HG03575 (cell line): ENCODE results near the gene UGCG.
"Not testable (repeated sequence)": the region's sequence is repeated elsewhere in the genome, so short reads cannot be mapped to it uniquely, and the experiment has no call there.

Experiments used
- ATAC-seq: cut with Tn5 transposase; IDR thresholded peaks from one replicate; pipeline ENCODE4 v1.9.1; 2021; ENCODE audit not compliant: unreplicated experiment, insufficient number of reproducible peaks, low FRiP score; ENCODE audit errors: extremely low read depth

UGCG gene

DNA sequence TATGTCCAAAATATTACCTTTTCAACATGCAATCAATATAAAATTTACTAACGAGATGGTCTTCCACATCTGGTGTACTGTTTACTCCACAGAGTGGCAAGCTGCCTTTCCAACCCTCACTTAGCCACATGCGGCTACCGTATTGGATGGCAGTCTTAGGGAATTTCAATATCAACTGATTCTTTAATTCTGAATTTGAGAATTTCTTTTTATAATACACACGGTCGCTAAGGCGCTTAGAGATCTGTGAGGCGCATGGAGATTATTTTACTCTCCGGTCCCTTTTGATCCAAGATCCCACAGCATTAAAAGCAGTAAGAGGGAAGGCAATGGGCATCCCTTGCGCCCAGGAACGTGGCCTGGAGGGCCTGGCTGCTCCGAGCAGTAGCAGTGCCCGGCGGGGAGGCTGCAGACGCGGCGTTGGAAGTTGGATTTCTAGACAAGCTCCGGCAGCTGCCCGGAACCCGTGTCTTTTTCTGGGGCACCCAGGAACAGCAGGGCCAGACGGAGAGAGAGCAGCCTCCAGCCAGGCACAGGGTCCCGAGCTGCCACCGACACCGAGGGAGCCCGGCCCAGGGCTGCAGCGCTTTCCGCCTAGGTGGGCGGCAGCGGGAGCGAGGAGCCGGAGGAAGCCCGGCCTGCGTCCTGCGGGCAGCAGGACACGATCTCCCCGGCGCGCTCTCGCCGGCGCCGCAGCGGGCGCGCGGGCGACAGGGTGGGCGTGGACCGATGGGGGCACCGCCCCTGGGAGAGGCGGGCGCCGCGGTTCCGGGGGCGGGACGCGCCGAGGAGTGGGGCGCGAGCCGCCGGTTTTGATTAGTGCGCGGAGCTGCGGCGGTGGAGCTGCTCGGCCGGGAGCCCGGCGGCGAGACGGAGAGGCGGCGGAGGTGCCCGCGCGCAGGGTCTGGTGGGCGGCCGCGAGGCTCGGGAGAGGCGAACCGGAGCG is at the start of gene UGCG:
UGCG (plus strand) TSS at position 819 of the 946 bp plus-strand sequence. CDS start 402 bp downstream, outside the sequence.
- peak; percentile 32 for ATAC-seq

DNA sequence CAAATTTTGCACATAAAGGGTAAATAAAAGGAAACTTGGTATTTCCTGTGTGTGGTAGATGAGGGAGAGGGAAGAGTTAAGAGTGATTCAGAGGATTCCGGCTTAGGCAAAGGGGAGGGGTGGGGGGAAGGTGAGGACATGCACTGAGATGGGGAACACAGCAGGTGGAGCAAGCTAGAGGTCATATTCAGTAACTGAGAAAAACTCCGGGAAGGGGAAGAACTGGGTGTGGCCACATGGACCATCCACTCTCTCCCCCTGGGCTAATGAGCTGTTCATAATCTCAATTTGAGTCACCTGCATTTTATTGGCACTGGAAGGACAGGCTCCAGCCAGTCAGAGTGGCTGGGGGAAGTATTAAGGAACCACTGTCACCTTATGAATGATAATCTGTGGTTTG is 45.1 kb upstream of the UGCG start:
- ATAC-seq: no peak

DNA sequence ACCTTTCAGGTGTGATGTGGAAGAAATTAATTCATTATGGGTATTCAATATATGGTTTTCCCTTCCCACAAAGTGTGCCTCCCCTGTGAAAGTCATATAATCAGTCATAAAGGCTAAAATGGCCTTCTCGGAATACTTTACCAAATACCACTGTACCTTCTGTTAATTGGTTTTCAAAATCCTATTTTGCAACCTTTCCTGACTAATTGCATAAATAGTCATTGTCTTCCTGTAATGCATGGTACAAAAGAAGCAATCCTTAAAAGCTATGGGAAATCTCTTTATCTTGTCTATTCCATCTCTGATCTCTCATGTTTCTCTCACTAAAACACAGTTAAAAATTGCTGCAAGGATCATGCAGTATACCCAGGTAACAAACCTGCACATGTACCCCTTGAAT is 44.3 kb upstream of the UGCG start:
- ATAC-seq: no peak

DNA sequence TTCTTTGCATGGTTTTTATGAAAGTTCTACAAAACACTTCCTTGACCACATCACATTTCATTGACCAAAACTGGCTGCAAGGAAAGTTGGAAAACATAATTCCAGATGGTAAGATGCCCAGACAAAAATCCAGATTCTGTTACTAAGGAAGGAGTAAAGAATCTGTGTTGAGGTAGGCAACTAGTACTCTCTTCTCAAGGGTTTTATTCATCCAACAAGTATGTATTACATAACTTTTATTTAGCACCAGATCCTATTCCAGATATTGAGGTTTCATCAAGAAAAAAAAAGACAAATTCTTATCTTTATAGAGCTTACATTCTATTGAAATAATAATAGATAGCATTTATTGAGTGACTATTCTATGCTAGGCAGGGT is 43.2 kb upstream of the UGCG start:
- ATAC-seq: no peak

DNA sequence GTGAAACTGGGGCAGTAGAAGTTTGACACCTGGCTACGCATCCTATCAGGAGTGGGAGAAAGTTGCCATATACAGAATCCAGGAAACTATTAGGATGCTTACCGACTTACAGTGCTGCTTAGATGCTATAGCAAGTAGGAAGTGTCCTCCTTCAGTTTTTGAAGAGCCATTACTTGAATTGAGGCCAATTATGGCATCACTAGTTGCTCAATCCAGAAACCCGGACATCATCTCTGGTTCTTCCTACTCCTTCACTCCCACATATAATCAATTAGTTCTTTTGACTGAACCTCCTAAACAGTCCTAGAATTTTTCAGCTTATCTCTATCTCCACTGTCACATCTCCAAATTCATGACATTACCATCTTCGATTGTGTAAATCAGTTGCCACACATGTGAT is 41.8 kb upstream of the UGCG start:
- no peak for ATAC-seq

DNA sequence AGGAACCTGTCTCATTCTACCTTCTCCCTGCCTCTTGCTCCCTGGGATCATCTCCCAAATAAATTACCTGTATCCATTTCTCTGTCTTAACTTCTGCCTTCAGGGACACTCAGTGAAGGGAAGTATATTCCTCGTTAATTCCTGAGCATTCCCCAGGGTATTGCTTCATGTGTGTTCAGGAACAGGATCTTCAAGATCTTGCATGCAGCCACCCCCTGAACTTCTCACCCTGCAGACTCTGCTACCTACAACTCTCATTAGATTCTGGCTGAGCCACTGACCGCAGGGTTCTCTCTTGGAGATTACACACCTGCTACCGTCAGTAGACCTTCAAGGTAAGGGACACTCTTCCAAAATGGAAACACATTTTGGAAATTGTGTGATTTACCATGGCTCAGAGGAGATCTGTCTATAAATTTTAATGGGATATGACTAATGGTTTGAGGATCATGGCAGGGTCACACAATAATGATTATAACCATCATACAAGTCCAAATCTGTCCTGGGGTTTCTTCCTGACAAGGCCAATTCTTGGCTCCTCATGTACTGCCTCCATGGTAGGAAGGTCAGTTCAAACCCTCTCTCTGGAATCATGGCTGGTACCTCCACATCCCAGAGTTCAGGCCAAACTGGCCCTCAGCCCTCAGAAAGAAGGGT is 38.9 kb upstream of the UGCG start:
- ATAC-seq: no peak

DNA sequence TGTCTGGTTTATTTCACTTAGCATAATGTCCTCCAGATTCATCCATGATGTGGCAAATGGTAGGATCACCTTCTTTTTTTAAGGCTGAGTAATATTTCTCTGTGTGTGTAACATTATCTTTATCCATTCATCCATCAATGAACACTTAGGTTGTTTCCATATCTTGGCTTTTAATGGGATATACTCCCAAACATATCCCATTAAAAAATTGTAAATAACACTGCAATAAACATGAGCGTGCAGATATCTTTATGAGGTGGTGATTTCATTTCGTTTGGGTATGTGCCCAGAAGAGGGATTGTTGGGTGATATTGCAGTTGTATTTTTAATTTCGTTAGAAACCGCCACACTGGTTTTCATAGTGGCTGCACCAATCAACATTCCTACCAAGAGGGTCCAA is 36.2 kb upstream of the UGCG start:
- ATAC-seq: no peak

DNA sequence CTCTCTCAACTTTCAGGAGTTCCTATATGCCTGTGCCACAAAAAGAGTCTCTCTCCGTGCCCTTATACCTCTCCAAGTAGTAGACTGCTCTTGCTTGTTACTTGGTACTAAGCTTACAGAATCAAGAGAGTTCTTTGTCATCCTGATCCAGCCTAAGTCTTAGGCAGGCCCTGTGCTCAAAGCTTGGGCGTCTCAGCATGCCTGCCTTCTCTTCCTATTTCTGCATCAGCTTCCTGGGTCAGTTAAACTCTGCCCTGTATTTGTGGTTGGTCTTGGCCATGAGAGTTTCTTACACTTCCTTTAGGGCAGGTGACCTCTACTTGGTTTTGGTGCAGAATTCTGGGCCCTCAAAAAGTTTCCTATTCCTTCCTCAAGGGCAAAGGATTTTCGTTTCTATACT is 33.0 kb upstream of the UGCG start:
- ATAC-seq: no peak

DNA sequence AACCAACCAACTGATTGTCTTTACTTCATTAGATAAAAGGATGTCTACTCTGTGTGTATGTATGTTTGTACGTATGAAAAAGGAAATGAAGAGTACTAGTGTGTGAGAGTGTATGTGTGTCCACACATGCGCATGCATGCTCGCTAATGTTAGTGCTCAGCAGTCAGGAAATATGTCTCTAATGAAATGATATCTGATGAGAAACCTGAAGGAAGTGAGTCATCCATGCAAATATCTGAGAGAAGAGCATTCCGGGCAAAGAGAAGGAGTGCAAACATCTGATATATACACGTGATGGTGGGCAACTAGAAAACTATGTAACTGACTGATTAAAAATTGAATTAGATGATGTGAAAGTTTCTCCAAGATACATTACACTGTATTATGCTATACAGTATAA is 29.6 kb upstream of the UGCG start:
- ATAC-seq: no peak

DNA sequence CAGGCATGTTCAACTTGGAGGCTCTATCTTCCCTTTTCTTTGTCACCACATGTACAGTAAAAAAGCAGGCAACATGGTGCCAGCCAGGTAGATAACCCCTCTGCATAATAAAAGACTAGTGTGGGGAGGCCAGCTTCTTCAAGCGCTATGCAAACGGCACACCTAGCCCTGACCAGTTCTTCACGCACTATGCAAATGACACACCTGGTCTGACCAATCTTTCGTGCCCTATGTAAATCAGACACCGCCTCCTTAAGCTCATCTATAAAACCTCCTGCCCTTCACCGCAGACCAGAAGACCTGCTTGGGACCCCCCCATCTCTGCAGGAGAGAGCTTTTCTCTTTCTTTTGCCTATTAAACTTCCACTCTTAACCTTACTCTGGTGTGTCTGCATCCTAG is 28.1 kb upstream of the UGCG start:
- ATAC-seq: no peak

DNA sequence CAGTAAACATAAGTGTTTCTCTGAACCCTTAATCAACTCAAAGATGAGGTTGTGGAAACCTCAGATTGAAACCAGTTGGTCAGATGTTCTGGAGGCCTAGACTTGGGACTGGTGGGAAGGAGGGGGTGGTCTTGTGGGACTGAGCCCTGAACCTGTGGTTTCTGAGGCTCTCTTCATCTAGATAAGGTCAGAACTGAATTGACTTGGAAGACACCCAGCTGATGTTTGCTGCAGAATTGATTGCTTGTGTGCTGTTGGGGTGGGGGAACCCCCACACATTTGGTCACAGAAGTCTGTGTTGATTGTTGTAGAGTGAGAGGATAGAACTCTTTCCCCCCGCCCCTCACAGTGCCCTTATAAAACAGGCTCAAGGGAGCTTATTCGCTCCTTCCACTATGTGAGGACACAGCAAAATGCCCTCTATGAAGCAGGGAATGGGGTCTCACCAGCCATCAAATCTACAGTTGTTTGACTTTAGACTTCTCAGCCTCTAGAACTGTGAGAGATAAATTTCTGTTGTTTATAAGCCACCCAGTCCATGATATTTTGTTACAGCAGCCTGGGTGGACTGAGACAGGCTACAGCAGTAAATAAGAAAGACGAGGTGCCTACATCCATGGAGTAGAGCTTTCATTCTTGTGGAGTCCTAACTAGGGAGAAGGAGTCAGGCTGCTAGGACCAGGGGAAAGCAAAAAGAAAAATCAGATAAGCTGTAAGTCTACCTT is 25.7 kb upstream of the UGCG start:
- ATAC-seq: no peak

DNA sequence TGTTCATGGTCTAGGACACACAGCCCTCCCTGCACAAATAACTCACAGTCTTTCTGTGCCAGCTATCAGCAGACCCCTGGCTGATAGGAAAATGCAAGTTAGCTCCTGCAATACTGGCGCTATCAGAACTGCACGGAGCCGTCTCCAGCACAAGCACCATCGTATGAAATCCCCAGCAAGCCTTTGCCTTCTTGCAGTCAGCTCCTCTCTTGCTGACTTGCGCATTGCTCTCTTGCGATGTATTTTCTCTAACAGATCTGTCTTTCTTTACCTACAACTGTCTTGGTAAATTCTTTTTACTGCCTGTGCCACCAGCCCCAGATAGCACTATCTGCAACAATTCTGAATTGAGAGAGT is 25.1 kb upstream of the UGCG start:
- ATAC-seq: no peak

DNA sequence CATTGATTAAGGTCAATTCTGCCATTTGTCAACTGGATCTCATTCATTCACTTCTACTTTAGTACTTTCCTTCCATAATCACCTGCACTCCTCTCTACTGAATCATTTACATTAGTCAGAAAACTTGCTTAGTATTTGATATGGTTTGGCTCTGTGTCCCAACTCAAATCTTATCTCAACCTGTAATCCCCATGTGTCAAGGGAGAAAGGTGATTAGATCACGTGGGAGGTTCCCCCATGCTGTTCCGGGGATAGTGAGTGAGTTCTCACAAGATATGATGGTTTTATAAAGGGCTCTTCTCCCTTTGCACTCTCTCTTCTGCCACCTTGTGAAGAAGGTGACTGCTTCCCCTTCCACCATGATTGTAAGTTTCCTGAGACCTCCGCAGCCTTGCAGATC is 23.7 kb upstream of the UGCG start:
- no peak for ATAC-seq

DNA sequence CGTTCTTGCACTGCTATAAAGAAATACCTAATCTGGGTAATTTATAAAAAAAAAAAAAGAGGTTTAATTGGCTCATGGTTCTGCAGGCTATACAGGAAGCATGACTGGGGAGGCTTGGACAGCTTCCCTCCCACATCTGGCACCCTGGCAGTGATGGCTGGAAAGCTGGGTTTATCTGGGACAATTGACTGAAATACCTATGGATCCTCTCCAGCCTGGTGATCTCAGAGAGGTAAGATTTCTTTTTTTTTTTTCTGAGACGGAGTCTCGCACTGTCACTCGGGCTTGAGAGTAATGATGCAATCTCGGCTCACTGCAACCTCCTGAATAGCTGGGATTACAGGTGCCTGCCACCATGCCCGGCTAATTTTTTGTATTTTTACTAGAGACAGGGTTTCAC is 22.7 kb upstream of the UGCG start:
- no peak for ATAC-seq

DNA sequence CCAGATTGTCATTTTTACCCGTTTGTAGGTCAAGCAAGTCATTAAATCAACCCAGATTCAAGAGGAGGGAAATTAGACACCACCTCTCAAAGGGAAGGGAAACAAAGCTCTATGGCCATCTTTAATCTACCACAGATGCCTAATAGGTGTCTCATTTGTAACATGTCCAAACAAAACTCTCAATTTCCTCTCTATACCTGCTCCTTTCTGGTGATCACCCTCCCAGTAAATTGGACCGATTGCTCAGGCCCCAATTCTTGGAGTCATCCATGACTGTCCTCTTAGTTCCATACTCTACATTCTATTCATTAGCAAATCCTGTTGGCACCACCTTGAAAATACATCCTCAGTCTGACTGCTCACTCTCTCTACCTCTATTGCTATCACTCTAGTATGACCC is 22.1 kb upstream of the UGCG start:
- ATAC-seq: no peak

DNA sequence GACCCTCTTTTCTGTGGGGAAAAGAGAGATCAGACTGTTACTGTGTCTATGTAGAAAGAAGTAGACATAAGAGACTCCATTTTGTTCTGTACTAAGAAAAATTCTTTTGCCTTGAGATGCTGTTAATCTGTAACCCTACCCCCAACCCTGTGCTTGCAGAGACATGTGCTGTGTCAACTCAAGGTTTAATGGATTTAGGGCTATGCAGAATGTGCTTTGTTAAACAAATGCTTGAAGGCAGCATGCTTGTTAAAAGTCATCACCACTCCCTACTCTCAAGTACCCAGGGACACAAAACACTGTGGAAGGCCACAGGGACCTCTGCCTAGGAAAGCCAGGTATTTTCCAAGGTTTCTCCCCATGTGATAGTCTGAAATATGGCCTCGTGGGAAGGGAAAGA is 21.3 kb upstream of the UGCG start:
- not testable (repeated sequence) for ATAC-seq

DNA sequence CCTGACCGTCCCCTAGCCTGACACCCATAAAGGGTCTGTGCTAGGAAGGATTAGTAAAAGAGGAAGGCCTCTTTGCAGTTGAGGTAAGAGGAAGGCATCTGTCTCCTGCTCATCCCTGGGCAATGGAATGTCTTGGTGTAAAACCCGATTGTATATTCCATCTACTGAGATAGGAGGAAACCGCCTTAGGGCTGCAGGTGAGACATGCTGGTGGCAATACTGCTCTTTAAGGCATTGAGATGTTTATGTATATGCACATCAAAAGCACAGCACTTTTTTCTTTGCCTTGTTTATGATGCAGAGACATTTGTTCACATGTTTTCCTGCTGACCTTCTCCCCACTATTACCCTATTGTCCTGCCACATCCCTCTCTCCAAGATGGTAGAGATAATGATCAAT is 20.9 kb upstream of the UGCG start:
- ATAC-seq: not testable (repeated sequence)

DNA sequence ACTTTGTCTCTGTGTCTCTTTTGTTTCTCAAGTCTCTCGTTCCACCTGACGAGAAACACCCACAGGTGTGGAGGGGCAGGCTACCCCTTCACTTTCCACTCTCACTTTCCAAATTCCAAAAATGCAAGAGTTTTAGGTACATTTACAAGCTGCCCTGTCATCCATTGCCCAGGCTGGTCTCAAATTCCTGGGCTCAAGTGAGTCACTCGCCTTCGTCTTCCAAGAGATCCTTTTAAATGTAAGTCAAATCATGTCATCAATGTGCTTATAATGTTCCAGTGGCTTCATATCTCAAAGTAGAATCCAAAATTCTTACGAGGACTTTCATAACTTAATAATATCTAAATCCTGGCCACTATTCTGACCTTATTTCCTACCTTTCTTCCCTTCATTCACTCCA is 20.4 kb upstream of the UGCG start:
- no peak for ATAC-seq

DNA sequence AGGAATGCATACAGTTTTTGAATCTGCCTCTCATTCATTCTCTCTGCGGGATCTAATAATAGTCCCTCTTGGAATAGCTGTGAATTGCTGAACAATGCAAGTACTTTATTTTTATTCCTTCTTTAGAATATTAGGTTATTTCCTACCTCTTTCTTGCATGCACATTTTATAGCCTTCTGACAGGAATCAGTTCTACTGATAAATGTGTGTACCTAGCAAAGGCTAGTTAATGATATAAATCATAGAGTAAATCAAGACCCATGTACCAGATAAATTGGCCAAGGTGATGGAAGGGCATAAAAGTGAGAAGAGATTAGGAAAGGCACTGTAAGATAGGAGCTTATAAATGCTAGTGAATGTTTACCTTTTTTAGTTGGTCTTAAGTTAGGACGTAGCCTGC is 19.2 kb upstream of the UGCG start:
- ATAC-seq: no peak

DNA sequence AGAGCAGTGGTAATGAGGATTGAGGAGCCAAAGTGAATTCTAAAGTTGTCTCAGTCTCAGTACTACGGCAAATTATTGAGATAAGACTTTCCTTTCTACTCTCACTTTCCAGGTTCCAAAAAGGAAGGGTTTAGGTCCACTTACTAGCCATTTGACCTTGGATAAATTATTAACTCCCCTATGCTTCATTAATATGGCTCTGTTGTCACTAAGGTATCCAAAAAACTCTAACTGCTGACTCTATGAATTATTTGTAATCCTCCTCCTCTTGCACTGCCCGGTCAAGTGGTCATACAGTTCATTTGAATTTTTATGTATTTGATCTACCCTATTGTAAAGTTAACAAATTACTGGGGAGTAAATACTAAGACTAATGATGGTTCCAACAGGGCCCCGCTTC is 17.7 kb upstream of the UGCG start:
- ATAC-seq: no peak
